HepG2 (cell line): ENCODE results near the gene ELL. TPM values are rescaled to one million over a fixed set of nuclear protein-coding genes. Genes with fewer than 3 reads are reported as not detected.

Source experiments
- ATF1 ChIP-seq: IDR thresholded peaks from 2 replicates; pipeline ENCODE4 v1.6.1; 2016; ENCODE audit warnings: mild to moderate bottlenecking, control low read depth
- BORCS8-MEF2B ChIP-seq: sonication (generic); formaldehyde crosslinking; IDR thresholded peaks from 2 replicates; pipeline ENCODE4 v1.8.0; 2022; ENCODE audit warnings: mild to moderate bottlenecking, missing genetic modification reagents
- CREM ChIP-seq, 2 experiments: sonication (generic) in 1 of 2; formaldehyde crosslinking in 1 of 2; IDR thresholded peaks; 2 replicates each; pipeline versions ENCODE4 v1.4.0 to v1.6.1; 2016 to 2020; ENCODE audit warnings: antibody characterized with exemption in 1 of 2, mild to moderate bottlenecking in 1 of 2, missing genetic modification reagents in 1 of 2
- ELF1 ChIP-seq: sonication (generic); formaldehyde crosslinking; IDR thresholded peaks from 2 replicates; pipeline ENCODE4 v1.4.0; 2020; ENCODE audit warnings: missing genetic modification reagents
- ERF ChIP-seq: IDR thresholded peaks from 2 replicates; pipeline ENCODE4 v1.6.1; 2018; ENCODE audit warnings: missing biosample characterization, missing genetic modification reagents
- HMGXB4 ChIP-seq, 2 experiments: sonication (generic) in 1 of 2; formaldehyde crosslinking in 1 of 2; IDR thresholded peaks; 2 replicates each; pipeline versions ENCODE4 v1.4.0 to v1.6.1; 2018 to 2020; ENCODE audit warnings: missing genetic modification reagents in 2 of 2, borderline replicate concordance in 1 of 2, low read depth in 1 of 2, mild to moderate bottlenecking in 1 of 2, missing biosample characterization in 1 of 2
- HOXA3 ChIP-seq: sonication (generic); formaldehyde crosslinking; IDR thresholded peaks from 2 replicates; pipeline ENCODE4 v1.5.0; 2020; ENCODE audit warnings: missing genetic modification reagents
- JUNB ChIP-seq: sonication (generic); formaldehyde crosslinking; IDR thresholded peaks from 2 replicates; pipeline ENCODE4 v1.8.0; 2022; ENCODE audit warnings: missing genetic modification reagents, mild to moderate bottlenecking, borderline replicate concordance
- MXD1 ChIP-seq: sonication (generic); formaldehyde crosslinking; IDR thresholded peaks from 2 replicates; pipeline ENCODE4 v1.4.0; 2020; ENCODE audit warnings: mild to moderate bottlenecking, missing genetic modification reagents
- MXD3 ChIP-seq: IDR thresholded peaks from 2 replicates; pipeline ENCODE4 v1.6.1; 2016; ENCODE audit warnings: mild to moderate bottlenecking, missing biosample characterization, missing genetic modification reagents
- SOX6 ChIP-seq, 2 experiments: fragments of 450-650 bp in 1 of 2; sonication (generic) in 1 of 2; formaldehyde crosslinking in 1 of 2; IDR thresholded peaks; 2 replicates each; pipeline versions ENCODE4 v1.4.0 to v1.6.1; 2017 to 2020; ENCODE audit warnings: antibody characterized with exemption in 1 of 2, mild to moderate bottlenecking in 1 of 2, missing genetic modification reagents in 1 of 2
- SPEN ChIP-seq: sonication (generic); formaldehyde crosslinking; IDR thresholded peaks from 2 replicates; pipeline ENCODE4 v1.5.1; 2020; ENCODE audit warnings: low read depth, mild to moderate bottlenecking, missing genetic modification reagents
- TBX2 ChIP-seq: sonication (generic); formaldehyde crosslinking; IDR thresholded peaks from 2 replicates; pipeline ENCODE4 v1.5.0; 2020; ENCODE audit warnings: missing genetic modification reagents, mild to moderate bottlenecking, borderline replicate concordance
- ZBTB44 ChIP-seq: sonication (generic); formaldehyde crosslinking; IDR thresholded peaks from 2 replicates; pipeline ENCODE4 v1.4.0; 2020; ENCODE audit warnings: missing genetic modification reagents
- ZFY ChIP-seq: sonication (generic); formaldehyde crosslinking; IDR thresholded peaks from 2 replicates; pipeline ENCODE4 v1.4.0; 2020; ENCODE audit warnings: missing genetic modification reagents
- ZNF276 ChIP-seq: sonication (generic); formaldehyde crosslinking; IDR thresholded peaks from 2 replicates; pipeline ENCODE4 v1.4.0; 2020; ENCODE audit warnings: mild to moderate bottlenecking, low read depth, missing genetic modification reagents
- ZNF468 ChIP-seq: sonication (generic); formaldehyde crosslinking; IDR thresholded peaks from 2 replicates; pipeline ENCODE4 v1.8.0; 2022; ENCODE audit warnings: mild to moderate bottlenecking, moderate library complexity, missing genetic modification reagents
- ZNF512B ChIP-seq: sonication (generic); formaldehyde crosslinking; IDR thresholded peaks from 2 replicates; pipeline ENCODE4 v1.5.1; 2020; ENCODE audit warnings: missing genetic modification reagents, mild to moderate bottlenecking, borderline replicate concordance
- polyA plus RNA-seq, 8 experiments: library from polyadenylated mRNA; depleted of rRNA in 3 of 8; stranded (reverse) in 7 of 8; unstranded in 1 of 8; fragments of >200 nt; fragmentation: Illumina TruSeq in 4 of 8; extraction: Trizol in 4 of 8; gene quantifications; 2 replicates each; pipeline versions ENCODE4 v1.2.1 to v1.2.3, GENCODE V29; 2011 to 2016; ENCODE audit warnings: low read depth in 4 of 8, missing spikeins in 1 of 8, mixed read lengths in 1 of 8; ENCODE audit not compliant: insufficient read depth in 1 of 8
- total RNA-seq, 5 experiments: library from RNA; depleted of rRNA; stranded (reverse); fragments of >200 nt; fragmentation: Illumina TruSeq; extraction: Trizol; gene quantifications; 2 replicates each; pipeline ENCODE4 v1.2.3, GENCODE V29; 2016; ENCODE audit warnings: low read depth in 1 of 5

The ELL gene
- total and polyA plus RNA-seq, 2 of the 13 experiments (the other 11 are each of a cell fraction or from before 2014, with no cell fraction given) = 3.7 to 5.4 TPM

GRCh38 chr19:18519962-18520847 is 1.7 kb downstream of the ELL start (continued):
- 0 out of 2 replicates have a peak, but pooled peaks have one; percentile 1 for TF ChIP-seq MXD3 (CRISPR knock-in tag)
- peak; percentile 65; the same call in 1 of the 2 replicates for TF ChIP-seq BORCS8-MEF2B
- no peak for TF ChIP-seq ZFY
- TF ChIP-seq JUNB (CRISPR knock-in tag) = no peak
- peak in 1 of 2 experiments; percentile 76; a peak in 2 of 4 replicates for TF ChIP-seq HMGXB4 (CRISPR knock-in tag; IDR thresholded peaks at IDR 0.05; ENCODE audit: borderline replicate concordance in 1 of 2, low read depth in 1 of 2)
- peak; percentile 51; the same call in 1 of the 2 replicates for TF ChIP-seq TBX2
- peak; percentile 66; the same call in 1 of the 2 replicates for TF ChIP-seq SPEN (CRISPR knock-in tag)
- peak; percentile 25; the same call in 1 of the 2 replicates for TF ChIP-seq ATF1 (CRISPR knock-in tag)
- peak; percentile 69; the same call in 1 of the 2 replicates for TF ChIP-seq ERF
- TF ChIP-seq SOX6 (IDR thresholded peaks at IDR 0.05) = no peak
- peak; percentile 74 for TF ChIP-seq SOX6 (CRISPR knock-in tag; IDR thresholded peaks at IDR 0.05)
- TF ChIP-seq ELF1 (CRISPR knock-in tag) = peak; percentile 52; the same call in 1 of the 2 replicates
- TF ChIP-seq ZNF512B (CRISPR knock-in tag) = no peak
- no peak for TF ChIP-seq ZNF276 (CRISPR knock-in tag)
- TF ChIP-seq MXD1 (CRISPR knock-in tag) = peak; percentile 30; the same call in 1 of the 2 replicates
- peak; percentile 65 for TF ChIP-seq CREM (IDR thresholded peaks at IDR 0.05)
- no peak for TF ChIP-seq CREM (CRISPR knock-in tag; IDR thresholded peaks at IDR 0.05)
- TF ChIP-seq ZBTB44 = no peak
- TF ChIP-seq ZNF468 = no peak
- TF ChIP-seq HOXA3 (CRISPR knock-in tag) = peak; percentile 73; the same call in 1 of the 2 replicates
